SK-N-SH (cell line): ENCODE data around the gene NDOR1. TPM values are rescaled to one million over a fixed set of nuclear protein-coding genes. Genes with fewer than 3 reads are reported as not detected.

ENCODE experiments used
- CTCF ChIA-PET: fragments of 300-600, 350-600 bp; formaldehyde crosslinking; extraction: SDS; loops from one replicate; lab custom pipeline; 2021; lab: Yijun Ruan, JAX
- POLR2A ChIA-PET: fragments of 350-600 bp; sonication (Branson Sonifier 250); formaldehyde crosslinking; extraction: SDS; loops from one replicate; lab custom pipeline; 2020; ENCODE audit warnings: antibody characterized with exemption, inconsistent platforms; lab: Yijun Ruan, JAX
- DNase-seq: peaks from one replicate; pipeline ENCODE4 v3.0.0; 2012
- H2AFZ ChIP-seq: fragments of 200-600 bp; sonication (generic); 2 replicates; pipeline ENCODE4 v1.8.1; 2016; ENCODE audit warnings: antibody characterized with exemption, mild to moderate bottlenecking, low read depth
- H3F3A ChIP-seq: fragments of 200-600 bp; sonication (generic); replicated peaks from 2 replicates; pipeline ENCODE3; 2016; ENCODE audit warnings: antibody characterized with exemption, mild to moderate bottlenecking; ENCODE audit not compliant: insufficient read depth
- H3K27ac ChIP-seq, 2 experiments: fragments of 200-500 bp in 1 of 2; fragments of 200-600 bp in 1 of 2; sonication (Bioruptor generic) in 1 of 2; sonication (generic), shearing (Covaris generic) in 1 of 2; 2 replicates each; pipeline versions ENCODE4 v1.5.1 to v1.6.1; 2014 to 2016; ENCODE audit warnings: low read depth in 2 of 2, inconsistent platforms in 1 of 2, low read length in 1 of 2, mild to moderate bottlenecking in 1 of 2, mixed read lengths in 1 of 2
- H3K27me3 ChIP-seq: fragments of 200-600 bp; sonication (generic), shearing (Covaris generic); 2 replicates; pipeline ENCODE4 v1.6.1; 2016; ENCODE audit warnings: mixed run types; ENCODE audit not compliant: insufficient read depth
- H3K36me3 ChIP-seq, 2 experiments: fragments of 200-500 bp in 1 of 2; fragments of 200-600 bp in 1 of 2; sonication (Bioruptor generic) in 1 of 2; sonication (generic) in 1 of 2; replicated peaks in 1 of 2; 2 replicates each; pipeline versions ENCODE3 to v1.5.1; 2014 to 2016; ENCODE audit warnings: low read length in 1 of 2, mild to moderate bottlenecking in 1 of 2; ENCODE audit not compliant: insufficient read depth in 2 of 2, control insufficient read depth in 1 of 2
- H3K4me1 ChIP-seq, 2 experiments: fragments of 200-500 bp in 1 of 2; fragments of 200-600 bp in 1 of 2; sonication (Bioruptor generic) in 1 of 2; sonication (generic), shearing (Covaris generic) in 1 of 2; 2 replicates each; pipeline versions ENCODE4 v1.5.1 to v1.6.1; 2014 to 2016; ENCODE audit warnings: low read depth in 1 of 2, low read length in 1 of 2, mixed run types in 1 of 2; ENCODE audit not compliant: insufficient read depth in 2 of 2, control insufficient read depth in 1 of 2
- H3K4me2 ChIP-seq: fragments of 200-600 bp; sonication (generic), shearing (Covaris generic); 2 replicates; pipeline ENCODE4 v1.6.1; 2017; ENCODE audit warnings: mixed run types
- H3K4me3 ChIP-seq, 2 experiments: fragments of 200-500 bp in 1 of 2; fragments of 200-600 bp in 1 of 2; sonication (Bioruptor generic) in 1 of 2; sonication (generic), shearing (Covaris generic) in 1 of 2; 2 replicates each; pipeline versions ENCODE4 v1.5.1 to v1.8.1; 2014 to 2016; ENCODE audit warnings: low read depth in 2 of 2, inconsistent platforms in 1 of 2, low read length in 1 of 2, mild to moderate bottlenecking in 1 of 2, mixed read lengths in 1 of 2, moderate library complexity in 1 of 2
- H3K79me2 ChIP-seq: fragments of 200-600 bp; sonication (generic); 2 replicates; pipeline ENCODE4 v1.8.1; 2017; ENCODE audit warnings: mild to moderate bottlenecking; ENCODE audit not compliant: insufficient read depth
- H3K9ac ChIP-seq: fragments of 200-600 bp; sonication (generic); 2 replicates; pipeline ENCODE4 v1.6.1; 2017; ENCODE audit warnings: mixed run types
- H3K9me2 ChIP-seq: fragments of 200-600 bp; sonication (generic); 2 replicates; pipeline ENCODE4 v1.6.1; 2017; ENCODE audit warnings: mixed run types
- H3K9me3 ChIP-seq: fragments of 200-600 bp; sonication (generic); 2 replicates; pipeline ENCODE4 v1.6.1; 2017; ENCODE audit warnings: mixed run types, mild to moderate bottlenecking, moderate library complexity
- H4K20me1 ChIP-seq: fragments of 200-600 bp; sonication (generic); 2 replicates; pipeline ENCODE4 v1.6.1; 2017; ENCODE audit warnings: mild to moderate bottlenecking, mixed run types; ENCODE audit not compliant: insufficient read depth
- FOSL2 ChIP-seq: IDR thresholded peaks from 2 replicates; pipeline ENCODE4 v1.4.0; 2012; ENCODE audit warnings: low read depth, mild to moderate bottlenecking, moderate library complexity, borderline replicate concordance
- GABPA ChIP-seq: IDR thresholded peaks from 2 replicates; pipeline ENCODE4 v1.4.0; 2012; ENCODE audit warnings: low read depth, mild to moderate bottlenecking
- JUND ChIP-seq: IDR thresholded peaks from 2 replicates; pipeline ENCODE4 v1.4.0; 2012
- MAX ChIP-seq: IDR thresholded peaks from 2 replicates; pipeline ENCODE4 v1.4.0; 2012; ENCODE audit warnings: low read depth
- MXI1 ChIP-seq: IDR thresholded peaks from 2 replicates; pipeline ENCODE4 v1.6.1; 2012; ENCODE audit warnings: mild to moderate bottlenecking, low read depth, low read length, improper control_type of control experiment
- NFIC ChIP-seq: IDR thresholded peaks from 2 replicates; pipeline ENCODE4 v1.4.0; 2012; ENCODE audit warnings: borderline replicate concordance
- NRF1 ChIP-seq: IDR thresholded peaks from 2 replicates; pipeline ENCODE4 v1.6.1; 2012; ENCODE audit warnings: low read depth, mild to moderate bottlenecking, low read length
- PBX3 ChIP-seq: IDR thresholded peaks from 2 replicates; pipeline ENCODE4; 2012
- POLR2AphosphoS5 ChIP-seq: IDR thresholded peaks from 2 replicates; pipeline ENCODE4 v1.6.1; 2012; ENCODE audit warnings: low read depth, low read length
- RAD21 ChIP-seq: IDR thresholded peaks from 2 replicates; pipeline ENCODE4 v1.6.1; 2012; ENCODE audit warnings: mild to moderate bottlenecking, low read length
- REST ChIP-seq: IDR thresholded peaks from 2 replicates; pipeline ENCODE4 v1.6.1; 2012; ENCODE audit warnings: mild to moderate bottlenecking, low read depth, low read length, moderate library complexity
- RFX5 ChIP-seq: IDR thresholded peaks from 2 replicates; pipeline ENCODE4 v1.6.1; 2012; ENCODE audit warnings: mild to moderate bottlenecking, improper control_type of control experiment, low read length
- SIN3A ChIP-seq: IDR thresholded peaks from 2 replicates; pipeline ENCODE4 v1.6.1; 2012; ENCODE audit warnings: low read depth, mild to moderate bottlenecking, low read length, moderate library complexity, borderline replicate concordance
- SMC3 ChIP-seq: IDR thresholded peaks from 2 replicates; pipeline ENCODE4 v1.6.1; 2012; ENCODE audit warnings: low read depth, low read length, improper control_type of control experiment
- TAF1 ChIP-seq: IDR thresholded peaks from 2 replicates; pipeline ENCODE4 v1.6.1; 2012; ENCODE audit warnings: low read depth, mild to moderate bottlenecking, low read length, moderate library complexity, borderline replicate concordance
- TCF12 ChIP-seq: IDR thresholded peaks from 2 replicates; pipeline ENCODE4 v1.4.0; 2012
- TEAD4 ChIP-seq: IDR thresholded peaks from 2 replicates; pipeline ENCODE4 v1.4.0; 2012; ENCODE audit warnings: mild to moderate bottlenecking, borderline replicate concordance; ENCODE audit not compliant: insufficient read depth
- USF2 ChIP-seq: fragments of 150-350 bp; IDR thresholded peaks from 2 replicates; pipeline ENCODE4 v1.6.1; 2017; ENCODE audit warnings: antibody characterized with exemption, low read length, low read depth, borderline replicate concordance
- YY1 ChIP-seq: IDR thresholded peaks from 2 replicates; pipeline ENCODE4 v1.4.0; 2012; ENCODE audit warnings: low read depth, mild to moderate bottlenecking
- WGBS: methylation state at CpG from one replicate; pipeline ENCODE4 v1.1.6; 2017; ENCODE audit warnings: low lambda C conversion rate; 5-methylcytosine and 5-hydroxymethylcytosine counted together
- polyA plus RNA-seq, 3 experiments: library from polyadenylated mRNA; depleted of rRNA; stranded (reverse); fragments of >200 nt; gene quantifications; 2 replicates each; pipeline ENCODE4 v1.2.3, GENCODE V29; 2012

NDOR1 gene
- polyA plus RNA-seq, 1 of the 3 experiments (the other 2 are of a cell fraction) = 8.6 TPM

- POLR2A ChIA-PET = no interaction called here
- Histone ChIP-seq H3K36me3 (no peaks in the 10 kb centered on the region), H4K20me1 (no peaks in the 10 kb centered on the region), H3K27ac (no peak overlapping the region), H3K9ac (no peak overlapping the region), H3F3A (peaks cover 3% of the 10 kb centered on the region), H3K79me2 (peaks cover 4% of the 10 kb centered on the region; the same call in 1 of the 2 replicates), H3K27me3 (no peaks in the 10 kb centered on the region), H3K9me2 (no peaks in the 10 kb centered on the region), H3K4me2 (no peak overlapping the region)
- no peak for DNase-seq
- TF ChIP-seq TCF12 (no peak), SIN3A (no peak), USF2 (no peak), PBX3 (no peak; the same call in 1 of the 2 replicates), TAF1 (no peak), NFIC (no peak), TEAD4 (no peak), MAX (no peak), RAD21 (no peak), YY1 (no peak), NRF1 (no peak), RFX5 (no peak), JUND (no peak), FOSL2 (no peak), REST (no peak), MXI1 (no peak), GABPA (no peak), POLR2AphosphoS5 (no peak), SMC3 (no peak)
- TF ChIP-seq, all 33 proteins: peak for 0
- WGBS = 84% methylated on average over 15 of the region's 24 CpGs
- no peaks in the 10 kb centered on the region for H3K9me3 ChIP-seq
- no peak overlapping the region for H2AFZ ChIP-seq
- H3K4me3 ChIP-seq = no peak overlapping the region
- CTCF ChIA-PET = no interaction called here
- H3K4me1 ChIP-seq = peaks cover 0 to 29% of the 10 kb centered on the region in 2 experiments; a peak in 1 of 4 replicates
Measured at GRCh38 chr9:137232510-137232909, 27.0 kb downstream of the NDOR1 start.
